Heart right ventricle (tissue), 16 donors: Measurements from ENCODE around the gene DLEC1. TPM values are rescaled to one million over a fixed set of nuclear protein-coding genes. Genes with fewer than 3 reads are reported as not detected.
A peak's percentile ranks its signal among the peaks of the same experiment; 100 is the strongest.

ENCODE experiments used
- ATAC-seq, 8 donors: fragments of 200-7000 bp; cut with Tn5 transposase; one replicate each; pipeline ENCODE4 v1.9.1; 2020; ENCODE audit warnings: mild to moderate bottlenecking in 8 of 8, moderate library complexity in 8 of 8, moderate number of reproducible peaks in 1 of 8
- DNase-seq, 2 donors: peaks; one replicate each; pipeline ENCODE4 v3.0.0-alpha.2; 2020
- H3K27ac ChIP-seq, 10 donors: fragments of 200-600 bp; sonication (generic) in 2 of 10; one replicate each; pipeline versions ENCODE4 v1.5.0 to v1.8.0; 2020 to 2022; ENCODE audit warnings: mild to moderate bottlenecking in 3 of 10
- H3K27me3 ChIP-seq, 7 donors: fragments of 200-600 bp; one replicate each; pipeline ENCODE4 v1.8.0; 2021 to 2022; ENCODE audit warnings: mild to moderate bottlenecking in 2 of 7
- H3K36me3 ChIP-seq, 9 donors: fragments of 200-600 bp; sonication (generic) in 1 of 9; one replicate each; pipeline versions ENCODE4 v1.5.0 to v1.8.0; 2020 to 2022; ENCODE audit warnings: mild to moderate bottlenecking in 2 of 9
- H3K4me1 ChIP-seq, 9 donors: fragments of 200-600 bp; sonication (generic) in 1 of 9; one replicate each; pipeline versions ENCODE4 v1.5.0 to v1.8.0; 2020 to 2022; ENCODE audit warnings: mild to moderate bottlenecking in 4 of 9
- H3K4me3 ChIP-seq, 10 donors: fragments of 200-600 bp; sonication (generic) in 2 of 10; one replicate each; pipeline versions ENCODE4 v1.5.0 to v1.8.0; 2020 to 2022; ENCODE audit warnings: mild to moderate bottlenecking in 7 of 10, moderate library complexity in 2 of 10
- H3K9me3 ChIP-seq, 11 donors: fragments of 200-600 bp in 10 of 11; sonication (generic) in 2 of 11; one replicate each; pipeline versions ENCODE4 v1.5.0 to v1.8.0; 2013 to 2022; ENCODE audit warnings: mild to moderate bottlenecking in 2 of 11, control low read depth in 1 of 11, moderate library complexity in 1 of 11
- CTCF ChIP-seq, 9 donors: fragments of 200-600 bp; sonication (generic) in 2 of 9; IDR thresholded peaks; one replicate each; pipeline versions ENCODE4 v1.5.0 to v1.8.0; 2021 to 2022; ENCODE audit warnings: antibody characterized with exemption in 9 of 9, mild to moderate bottlenecking in 5 of 9, moderate library complexity in 1 of 9
- WGBS, 2 donors: extraction: QIAGEN DNeasy Blood & Tissue Kit; methylation state at CpG; one replicate each; pipeline ENCODE4 v1.1.7; 2013; ENCODE audit warnings: inconsistent platforms in 1 of 2; 5-methylcytosine and 5-hydroxymethylcytosine counted together
- intact Hi-C, 10 donors: fragments of 100-400 bp; cut with DNase I; formaldehyde crosslinking; loops; one replicate each; pipeline versions ENCODE4 v1.11.1 to v1.14.2; 2022
- polyA plus RNA-seq, 2 donors: library from polyadenylated mRNA; stranded (reverse); fragments of 200-250 nt; gene quantifications; one replicate each; pipeline ENCODE4 v1.2.3, GENCODE V29; 2013
- total RNA-seq, 10 donors: library from RNA; stranded (reverse); fragmentation: NEBNext Ultra II Directional in 3 of 10; extraction: Animal tissue kit (Norgen Biotek cat#: 25700) in 3 of 10; gene quantifications; one replicate each; pipeline versions ENCODE4 v1.2.1 to v1.2.4, GENCODE V29; 2021 to 2023
- donor health status: Arrhythmogenic right ventricular cardiomyopathy.
- donor health status: ischemic (EF 13 %, LVEDD 7.1; RV severe dilation, severe dysfunction).
- donor health status: healthy with polysubstance abuse.
- donor health status: DM: no; HTN: yes; CAD: no.
- donor health status: DM: no; HTN: no; CAD: no.
- donor health status: ischemic (EF 25% LVEDD 6.9; RV normal size, moderate dysfunction).
- donor health status: ischemic (EF 25% LVEDD 5.7; RV mildly dilated, moderate dysfunction).
- donor health status: healthy.
- donor health status: DM: yes; HTN: yes; CAD: no.
- donor health status: Ischemic cardiomyopathy.
- donor health status: ischemic (EF 35%, LVEDD 5.7; RV mildly dilated, moderate dysfunction).
- donor health status: nonischemic (EF 11% LVEDD 7.7; RV severe dilation, severe dysfunction).
- donor health status: DM: yes; HTN: yes; CAD: no.
- donor health status: PGD.
- donor health status: ischemic (EF 29% LVEDD 5.4; RV normal size, mild dysfunction).
- donor health status: nonischemic (EF 23%, LVEDD 6.1; RV moderate dilation, normal function).

The DLEC1 gene
- total and polyA plus RNA-seq, 12 donors, result 0.09 to 0.66 (median 0.30) TPM; not detected in 4

- intact Hi-C loops, result no loop called here
- Histone ChIP-seq H3K27me3 (peaks cover 0 to 16% (median 3%) of the 10 kb centered on the region in 7 donors), H3K36me3 (no peaks in the 10 kb centered on the region), H3K9me3 (peaks cover 0 to 15% (median 0%) of the 10 kb centered on the region in 11 donors), H3K4me3 (no peak overlapping the region), H3K4me1 (peaks cover 0 to 4% (median 0%) of the 10 kb centered on the region in 9 donors), H3K27ac (no peak overlapping the region)
- WGBS, 2 donors, result 66 to 81% methylated on average over 1 of the region's 1 CpG
- DNase-seq (no peak), ATAC-seq (no peak)
- no peak for TF ChIP-seq CTCF (IDR thresholded peaks at IDR 0.05)
These were observed 63.4 kb downstream of the DLEC1 start for GRCh38 chr3:38102444-38102814.

- DNase-seq, result no peak
- peaks cover 0 to 15% (median 0%) of the 10 kb centered on the region in 11 donors for H3K9me3 ChIP-seq
- no peak overlapping the region for H3K4me3 ChIP-seq
- peaks cover 0 to 5% (median 0%) of the 10 kb centered on the region in 7 donors for H3K27me3 ChIP-seq
- no peak for ATAC-seq
- H3K4me1 ChIP-seq, result peaks cover 0 to 21% (median 0%) of the 10 kb centered on the region in 9 donors
- intact Hi-C loops, result no loop called here
- no peak overlapping the region for H3K27ac ChIP-seq
- no peak for TF ChIP-seq CTCF (IDR thresholded peaks at IDR 0.05)
- no peaks in the 10 kb centered on the region for H3K36me3 ChIP-seq
- 46 to 71% methylated on average over 1 of the region's 1 CpG for WGBS, 2 donors
These were observed 66.5 kb downstream of the DLEC1 start for GRCh38 chr3:38105525-38105924.

GRCh38 chr3:38107911-38108648, 69.1 kb downstream of the DLEC1 start:
- Histone ChIP-seq H3K4me3 (no peak overlapping the region), H3K4me1 (peaks cover 0 to 18% (median 0%) of the 10 kb centered on the region in 9 donors), H3K27ac (no peak overlapping the region), H3K27me3 (peaks cover 0 to 5% (median 0%) of the 10 kb centered on the region in 7 donors), H3K36me3 (no peaks in the 10 kb centered on the region), H3K9me3 (peaks cover 0 to 15% (median 0%) of the 10 kb centered on the region in 11 donors)
- no peak for ATAC-seq
- no peak for DNase-seq
- WGBS, 2 donors, result 81 to 88% methylated on average over 7 of the region's 7 CpGs
- TF ChIP-seq CTCF (IDR thresholded peaks at IDR 0.05), result no peak
- intact Hi-C loops, result no loop called here

GRCh38 chr3:38108649-38109579, 69.9 kb downstream of the DLEC1 start:
- no peak for TF ChIP-seq CTCF (IDR thresholded peaks at IDR 0.05)
- peaks cover 0 to 5% (median 0%) of the 10 kb centered on the region in 7 donors for H3K27me3 ChIP-seq
- no peaks in the 10 kb centered on the region for H3K36me3 ChIP-seq
- peak in 1 of 8 donors; percentile 24 for ATAC-seq
- no peak overlapping the region for H3K4me3 ChIP-seq
- no peak for DNase-seq
- intact Hi-C loops, result no loop called here
- H3K27ac ChIP-seq, result no peak overlapping the region
- WGBS, 2 donors, result 84 to 86% methylated on average over 11 of the region's 11 CpGs
- peaks cover 0 to 15% (median 0%) of the 10 kb centered on the region in 11 donors for H3K9me3 ChIP-seq
- H3K4me1 ChIP-seq, result peaks cover 0 to 18% (median 0%) of the 10 kb centered on the region in 9 donors
